GM19324 (cell line): ENCODE measurements around the gene GEMIN4.
"Not testable (repeated sequence)": the region's sequence is repeated elsewhere in the genome, so short reads cannot be mapped to it uniquely, and the experiment has no call there.

Experiments used
- ATAC-seq: cut with Tn5 transposase; IDR thresholded peaks from one replicate; pipeline ENCODE4 v1.9.1; 2021; ENCODE audit warnings: mild to moderate bottlenecking, moderate library complexity; ENCODE audit not compliant: unreplicated experiment, low FRiP score

The GEMIN4 gene

DNA sequence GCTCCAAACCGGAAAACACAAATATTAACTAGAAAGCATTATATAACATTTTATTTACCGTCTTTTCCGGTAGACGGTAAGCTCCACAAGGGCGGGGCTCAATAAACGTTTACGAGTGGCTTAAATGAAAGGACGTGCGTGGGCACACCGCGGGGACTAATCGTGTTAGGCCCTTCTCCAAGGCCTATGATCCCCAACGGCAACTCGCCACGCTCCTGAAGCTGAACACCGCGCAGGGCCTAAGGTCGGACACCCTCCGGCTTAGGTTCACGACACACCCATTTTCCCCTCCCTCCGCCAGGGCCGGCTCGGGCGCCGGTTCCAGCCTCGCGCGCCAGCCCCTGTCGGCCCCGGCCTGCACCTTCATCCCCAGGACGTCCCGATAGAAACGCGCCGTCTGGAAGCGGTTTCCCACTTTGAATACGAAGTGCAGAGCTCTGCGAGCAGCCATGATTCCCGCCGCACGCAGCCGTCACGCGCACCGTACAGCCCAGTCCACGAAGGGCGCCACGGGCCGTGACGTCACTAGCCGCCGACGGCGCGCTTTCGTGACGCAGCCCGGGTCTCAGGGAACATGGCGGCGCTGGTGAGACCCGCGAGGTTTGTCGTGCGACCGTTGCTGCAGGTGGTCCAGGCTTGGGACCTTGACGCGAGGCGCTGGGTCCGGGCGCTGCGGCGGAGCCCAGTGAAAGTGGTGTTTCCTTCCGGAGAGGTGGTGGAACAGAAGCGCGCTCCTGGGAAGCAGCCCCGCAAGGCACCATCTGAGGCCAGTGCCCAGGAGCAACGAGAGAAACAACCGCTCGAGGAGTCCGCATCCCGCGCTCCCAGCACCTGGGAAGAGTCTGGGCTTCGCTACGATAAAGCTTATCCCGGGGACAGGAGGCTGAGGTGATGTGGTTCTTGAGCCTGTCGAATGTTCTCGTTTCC, 30.0 kb upstream of the GEMIN4 start, which contains the start of the genes GLOD4 and MRM3:
Gene GLOD4, minus strand, starts transcription at position 476 of the 927 bp plus-strand sequence. Its CDS starts 25 bp downstream, at position 451.
Gene MRM3, plus strand, starts transcription at position 549 of the 927 bp plus-strand sequence. Its CDS starts 26 bp downstream, at position 575.
- ATAC-seq, result peak; percentile 93

DNA sequence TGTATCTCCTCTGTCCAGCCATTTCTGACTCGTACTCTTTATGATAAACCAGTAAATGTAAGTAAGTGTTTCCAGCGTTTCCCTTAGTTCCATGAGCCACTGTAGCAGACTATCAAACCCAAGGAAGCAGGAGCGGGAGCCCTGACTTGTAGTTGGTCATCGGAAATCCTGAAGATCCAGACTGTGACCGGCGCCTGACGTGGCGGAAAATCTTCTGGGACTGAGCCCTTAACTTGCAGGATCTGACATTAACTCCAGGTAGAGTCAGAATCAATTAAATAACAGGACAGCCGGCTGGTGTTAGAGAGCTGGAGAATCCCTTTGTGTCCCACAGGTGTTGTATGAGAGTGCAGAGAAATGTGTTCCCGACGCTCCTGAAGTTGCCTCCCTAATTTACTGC, 26.0 kb upstream of the GEMIN4 start:
- ATAC-seq, result no peak

DNA sequence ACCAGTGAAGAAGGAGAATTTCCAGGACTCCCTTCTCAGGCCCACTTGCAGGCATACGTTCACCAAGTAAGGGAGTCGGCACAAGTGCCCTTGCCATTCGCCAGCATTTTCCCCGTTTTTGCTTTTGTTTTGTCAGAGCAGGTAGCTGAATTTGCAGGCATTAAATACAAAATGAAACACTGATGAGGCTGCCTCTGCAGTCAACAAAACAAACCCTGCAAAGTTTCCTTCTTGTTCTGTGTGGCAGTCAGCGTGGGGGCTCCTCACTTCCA, 22.2 kb upstream of the GEMIN4 start:
- no peak for ATAC-seq

DNA sequence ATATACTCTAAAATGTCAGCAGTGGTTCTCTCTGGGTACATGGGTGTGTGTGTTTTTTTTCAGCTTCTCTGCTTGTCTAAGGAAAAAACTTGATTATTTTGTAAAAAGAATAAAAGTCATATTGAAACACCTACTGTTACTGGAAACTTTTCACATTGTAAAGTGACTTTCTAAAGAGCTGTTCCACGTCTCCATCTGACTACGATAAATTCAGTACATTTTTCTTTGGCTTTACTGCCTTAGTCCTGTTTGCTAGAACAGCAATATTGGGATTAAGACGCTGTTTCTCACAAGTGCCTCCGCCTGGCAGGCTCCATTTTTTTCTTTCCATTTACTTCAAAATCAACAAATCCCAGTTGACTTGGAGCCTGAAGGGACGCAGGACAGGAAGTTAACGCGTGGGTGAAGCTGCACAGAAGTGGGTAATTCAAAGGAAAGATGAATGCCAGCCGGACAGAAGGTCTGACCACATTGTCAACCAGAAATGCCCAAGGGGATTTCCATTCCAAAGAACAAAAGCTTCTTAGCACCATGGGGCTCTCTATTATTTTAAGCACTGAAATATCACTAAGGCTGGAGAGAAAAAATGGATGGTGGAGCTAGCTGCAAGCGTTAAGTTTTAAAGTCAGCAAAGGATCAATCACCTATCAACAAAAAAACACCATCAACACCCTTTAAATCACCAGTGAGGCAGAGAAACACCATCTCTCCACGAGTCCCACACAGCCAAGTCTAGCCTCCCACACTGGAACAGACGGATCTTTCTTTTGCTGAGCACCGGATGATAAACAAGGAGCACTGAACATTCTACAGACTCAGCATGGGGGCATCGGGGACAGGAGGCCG, 21.6 kb upstream of the GEMIN4 start:
- ATAC-seq, result no peak

DNA sequence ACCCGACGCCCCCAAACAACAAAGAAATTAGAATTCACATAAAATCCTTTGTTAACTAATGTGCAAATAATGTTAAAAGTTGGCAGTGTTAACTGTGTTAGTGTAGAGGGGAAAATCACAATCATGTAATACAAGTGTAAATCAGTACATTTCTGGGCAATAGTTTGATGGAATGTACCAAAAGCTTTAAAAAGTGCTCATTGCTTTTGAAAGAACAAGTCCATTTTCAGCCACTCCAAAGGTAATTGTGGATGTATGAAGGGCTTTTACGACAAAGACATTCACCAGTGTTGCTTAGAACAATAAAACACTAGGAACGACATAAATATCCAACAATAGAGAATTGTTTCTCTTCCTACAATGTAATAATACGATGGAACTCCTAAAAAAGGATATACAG, 21.0 kb upstream of the GEMIN4 start:
- ATAC-seq, result no peak

DNA sequence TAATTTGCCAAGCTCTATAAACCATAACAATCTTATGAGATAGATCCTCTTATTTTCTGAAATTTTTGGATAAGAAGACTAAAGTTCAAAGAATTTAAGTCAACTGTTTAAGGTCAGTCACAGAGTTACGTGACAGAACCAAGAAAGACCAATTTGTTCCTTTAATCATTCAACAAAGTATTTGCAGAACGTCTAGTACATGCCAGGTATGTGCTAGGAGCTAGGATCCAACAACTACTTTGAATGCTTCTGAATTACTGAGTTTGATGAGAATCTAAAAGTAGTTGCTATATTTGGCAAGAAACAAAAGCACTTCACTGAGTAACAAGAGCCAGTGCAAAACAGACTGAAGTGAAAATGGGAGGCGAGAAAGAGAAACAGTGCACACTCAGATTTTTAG, 15.0 kb upstream of the GEMIN4 start:
- no peak for ATAC-seq

DNA sequence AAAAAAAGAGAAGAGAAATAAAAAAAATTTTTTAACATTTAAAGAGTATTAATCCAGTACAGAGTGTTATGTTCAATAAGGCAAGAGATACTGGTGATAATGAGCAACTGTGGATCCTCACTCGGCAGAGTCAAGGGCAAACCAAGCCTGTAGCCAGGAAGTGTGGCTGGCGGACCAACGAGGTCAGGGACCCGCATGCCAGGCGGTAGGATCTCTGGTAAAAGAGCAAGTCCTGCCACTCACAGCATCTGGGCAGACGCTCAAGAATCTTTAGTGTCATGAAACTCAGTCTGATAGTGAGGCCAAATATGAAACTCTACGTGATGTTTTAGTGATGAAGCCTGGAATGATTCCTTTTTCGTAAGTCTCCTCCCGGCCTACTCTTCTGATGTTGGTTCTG, 8.3 kb upstream of the GEMIN4 start:
- ATAC-seq, result no peak

DNA sequence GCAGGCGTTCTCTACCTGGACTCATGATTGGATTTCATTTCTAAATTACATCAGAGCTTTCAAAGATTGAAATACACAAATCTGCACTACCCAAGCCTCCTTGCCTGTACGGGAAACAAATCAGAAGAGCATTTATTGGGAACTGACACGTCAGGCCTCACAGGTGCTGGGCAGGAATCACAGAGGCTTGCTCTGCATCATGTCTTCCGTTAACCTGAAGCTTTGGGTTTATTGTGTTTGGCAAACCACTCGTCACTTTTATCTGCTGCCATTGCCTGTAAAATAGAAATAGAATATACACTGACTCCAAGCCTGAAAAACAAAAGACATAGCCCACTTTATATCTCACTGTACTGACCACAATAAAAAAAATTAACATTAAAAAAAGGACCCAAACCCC, 7.9 kb upstream of the GEMIN4 start:
- no peak for ATAC-seq

DNA sequence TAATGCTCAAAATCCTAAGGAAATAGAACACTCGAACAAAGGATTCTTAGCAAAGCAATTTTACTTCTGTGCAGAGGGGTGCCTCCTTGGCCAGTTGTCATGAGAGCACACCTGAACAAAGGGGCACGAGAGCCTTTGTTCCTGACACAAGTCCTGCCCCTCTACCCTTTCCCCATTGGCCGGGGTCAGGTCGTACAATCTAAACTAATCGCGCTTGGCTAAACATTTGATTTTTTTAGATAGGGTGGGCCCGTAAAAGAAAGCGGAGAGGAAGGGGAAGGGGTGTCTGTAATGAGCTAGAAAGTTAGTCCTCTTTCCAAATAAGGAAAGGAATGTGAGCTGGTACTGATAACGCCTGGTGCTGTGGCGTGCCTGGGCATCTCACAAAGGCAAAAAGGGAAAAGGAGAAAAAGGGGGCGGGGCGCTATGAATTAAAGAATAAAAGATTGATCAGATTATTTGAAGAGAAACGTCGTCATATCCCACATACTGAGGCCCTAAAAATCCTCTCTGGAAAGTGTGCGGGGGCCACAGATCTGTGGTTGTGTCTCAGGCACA, 4.0 kb upstream of the GEMIN4 start:
- ATAC-seq, result not testable (repeated sequence)

DNA sequence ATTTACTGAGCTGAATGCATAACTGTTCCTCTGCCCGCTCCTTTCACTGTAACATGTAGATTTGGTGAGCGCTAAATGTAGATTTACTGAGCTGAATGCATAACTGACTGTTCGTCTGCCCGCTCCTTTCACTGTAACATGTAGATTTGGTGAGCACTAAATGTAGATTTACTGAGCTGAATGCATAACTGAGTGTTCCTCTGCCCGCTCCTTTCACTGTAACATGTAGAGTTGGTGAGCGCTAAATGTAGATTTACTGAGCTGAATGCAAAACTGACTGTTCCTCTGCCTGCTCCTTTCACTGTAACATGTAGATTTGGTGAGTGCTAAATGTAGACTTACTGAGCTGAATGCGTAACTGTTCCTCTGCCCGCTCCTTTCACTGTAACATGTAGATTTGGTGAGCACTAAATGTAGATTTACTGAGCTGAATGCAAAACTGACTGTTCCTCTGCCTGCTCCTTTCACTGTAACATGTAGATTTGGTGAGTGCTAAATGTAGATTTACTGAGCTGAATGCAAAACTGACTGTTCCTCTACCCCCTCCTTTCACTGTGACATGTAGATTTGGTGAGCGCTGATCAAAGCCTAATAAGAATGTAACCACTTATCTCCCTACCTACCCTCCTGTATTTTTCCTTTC, 3.4 kb upstream of the GEMIN4 start:
- ATAC-seq, result not testable (repeated sequence)

DNA sequence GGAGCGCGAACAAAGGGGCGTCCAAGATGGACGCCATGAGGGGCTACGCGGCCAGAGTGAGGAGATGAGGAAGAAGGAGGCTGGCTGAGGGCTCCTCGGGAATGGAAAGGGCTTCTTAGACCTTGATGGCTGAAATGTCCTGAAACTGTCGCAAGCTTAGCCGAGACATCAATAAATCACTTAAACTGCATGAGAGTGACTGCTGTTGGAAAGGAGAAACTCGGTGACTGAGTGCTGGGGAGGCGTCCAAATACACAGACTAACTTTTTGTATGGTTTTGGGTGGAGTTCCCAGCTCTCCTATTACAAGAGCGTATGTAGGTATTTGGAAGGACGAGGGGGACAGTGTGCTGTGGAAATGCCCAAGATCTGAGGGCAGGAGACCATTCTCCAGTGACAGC, 1.4 kb upstream of the GEMIN4 start:
- ATAC-seq, result no peak

DNA sequence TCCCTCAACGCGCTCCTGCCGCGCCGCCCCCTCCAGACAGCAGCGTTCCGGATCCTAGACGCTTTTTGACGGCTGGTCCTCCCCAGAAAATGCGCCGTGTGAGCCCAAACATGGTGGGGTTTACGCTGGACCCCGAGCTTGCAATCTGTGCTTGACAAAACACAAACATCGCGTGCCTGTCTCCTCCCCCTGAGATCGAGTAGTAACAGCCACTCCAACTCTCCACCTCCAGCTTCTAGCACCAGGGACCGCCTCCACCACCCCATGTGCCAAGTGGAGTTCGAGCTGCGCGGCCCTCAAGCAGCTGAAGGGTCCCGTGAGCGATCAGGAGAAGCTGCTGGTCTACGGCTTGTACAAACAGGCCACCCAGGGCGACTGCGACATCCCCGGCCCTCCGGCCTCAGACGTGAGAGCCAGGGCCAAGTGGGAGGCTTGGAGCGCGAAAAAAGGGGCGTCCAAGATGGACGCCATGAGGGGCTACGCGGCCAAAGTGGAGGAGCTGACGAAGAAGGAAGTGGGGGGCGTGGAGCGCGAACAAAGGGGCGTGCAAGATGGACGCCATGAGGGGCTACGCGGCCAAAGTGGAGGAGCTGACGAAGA, 656 bp upstream of the GEMIN4 start:
- ATAC-seq, result no peak

DNA sequence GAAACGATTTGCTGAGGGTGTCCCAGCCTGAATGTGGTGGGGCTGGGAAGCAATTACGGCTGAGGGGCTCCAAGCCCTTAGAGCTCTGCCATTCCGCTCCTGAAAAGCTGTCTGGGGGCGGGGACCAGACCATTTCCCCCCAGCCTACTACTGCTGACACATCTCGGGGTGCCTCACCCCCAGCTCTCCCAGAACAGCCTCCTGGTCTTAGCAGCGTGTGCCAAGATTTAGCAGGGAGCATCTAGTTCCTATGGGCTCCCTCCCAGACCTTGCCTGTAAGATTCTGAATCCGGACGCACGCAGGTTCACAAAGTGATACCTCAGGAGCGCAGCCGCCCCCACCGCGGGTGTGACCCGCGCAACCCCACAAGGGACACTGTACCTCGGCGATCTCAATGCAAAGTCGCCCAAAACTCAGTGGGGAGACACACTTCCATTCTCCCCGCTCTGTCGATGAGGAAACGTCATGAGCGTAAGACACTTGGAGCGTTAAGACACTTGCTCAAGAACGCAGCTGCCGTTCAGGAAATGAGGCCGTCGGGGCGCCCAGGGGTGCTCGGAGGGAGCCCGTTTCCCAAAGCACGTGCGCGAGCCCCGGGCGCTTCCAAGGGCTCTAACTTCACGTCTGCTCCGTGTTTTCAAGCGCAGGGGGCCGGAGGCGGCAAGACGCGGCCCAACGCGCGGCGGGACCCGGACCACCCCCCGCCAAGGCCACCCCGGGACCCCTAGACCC, 629 bp downstream of the GEMIN4 start:
- peak; percentile 36 for ATAC-seq

DNA sequence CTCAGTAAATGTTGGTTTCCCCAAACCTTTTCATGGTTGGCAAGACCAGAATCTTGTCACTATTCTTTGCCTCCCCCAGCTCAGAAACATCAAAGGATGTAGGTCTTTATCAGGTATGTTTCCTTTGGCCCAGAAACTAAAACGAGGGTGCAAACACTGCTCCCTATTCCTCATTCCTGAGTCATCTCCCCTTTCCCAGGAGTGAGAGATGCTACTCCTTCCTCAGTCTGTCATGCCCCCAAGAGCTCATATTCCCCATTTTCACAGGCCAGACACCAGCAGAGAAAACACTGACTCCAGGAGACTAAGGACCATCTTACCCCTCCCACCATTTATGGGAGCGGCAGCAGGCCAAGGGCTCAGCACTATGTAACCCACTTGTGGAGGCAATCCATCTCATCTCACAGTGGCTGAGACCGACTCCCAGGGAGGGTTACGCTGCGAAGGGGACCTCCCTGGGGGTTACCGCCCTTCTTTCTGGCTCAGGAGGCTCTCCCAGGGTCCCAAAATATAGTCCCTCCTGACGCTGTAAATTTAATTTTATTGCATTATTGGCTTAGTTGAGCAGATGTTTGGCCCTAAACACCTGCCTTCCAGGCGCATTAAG, 1.5 kb downstream of the GEMIN4 start:
- no peak for ATAC-seq

DNA sequence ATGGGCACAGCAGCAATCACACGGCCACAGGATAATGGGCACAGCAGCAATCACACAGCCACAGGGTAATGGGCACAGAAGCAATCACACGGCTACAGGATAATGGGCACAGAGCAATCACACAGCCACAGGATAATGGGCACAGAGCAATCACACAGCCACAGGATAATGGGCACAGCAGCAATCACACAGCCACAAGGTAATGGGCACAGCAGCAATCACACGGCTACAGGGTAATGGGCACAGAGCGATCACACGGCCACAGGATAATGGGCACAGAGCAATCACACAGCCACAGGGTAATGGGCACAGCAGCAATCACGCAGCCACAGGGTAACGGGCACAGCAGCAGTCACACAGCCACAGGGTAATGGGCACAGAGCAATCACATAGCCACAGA, 2.7 kb downstream of the GEMIN4 start:
- not testable (repeated sequence) for ATAC-seq

DNA sequence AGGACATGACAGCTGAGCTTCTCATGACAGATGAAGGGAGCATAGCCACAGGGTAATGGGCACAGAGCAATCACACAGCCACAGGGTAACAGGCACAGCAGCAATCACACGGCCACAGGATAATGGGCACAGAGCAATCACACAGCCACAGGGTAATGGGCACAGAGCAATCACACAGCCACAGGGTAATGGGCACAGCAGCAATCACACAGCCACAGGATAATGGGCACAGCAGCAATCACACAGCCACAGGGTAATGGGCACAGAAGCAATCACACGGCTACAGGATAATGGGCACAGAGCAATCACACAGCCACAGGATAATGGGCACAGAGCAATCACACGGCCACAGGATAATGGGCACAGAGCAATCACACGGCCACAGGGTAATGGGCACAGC, 3.5 kb downstream of the GEMIN4 start:
- not testable (repeated sequence) for ATAC-seq

DNA sequence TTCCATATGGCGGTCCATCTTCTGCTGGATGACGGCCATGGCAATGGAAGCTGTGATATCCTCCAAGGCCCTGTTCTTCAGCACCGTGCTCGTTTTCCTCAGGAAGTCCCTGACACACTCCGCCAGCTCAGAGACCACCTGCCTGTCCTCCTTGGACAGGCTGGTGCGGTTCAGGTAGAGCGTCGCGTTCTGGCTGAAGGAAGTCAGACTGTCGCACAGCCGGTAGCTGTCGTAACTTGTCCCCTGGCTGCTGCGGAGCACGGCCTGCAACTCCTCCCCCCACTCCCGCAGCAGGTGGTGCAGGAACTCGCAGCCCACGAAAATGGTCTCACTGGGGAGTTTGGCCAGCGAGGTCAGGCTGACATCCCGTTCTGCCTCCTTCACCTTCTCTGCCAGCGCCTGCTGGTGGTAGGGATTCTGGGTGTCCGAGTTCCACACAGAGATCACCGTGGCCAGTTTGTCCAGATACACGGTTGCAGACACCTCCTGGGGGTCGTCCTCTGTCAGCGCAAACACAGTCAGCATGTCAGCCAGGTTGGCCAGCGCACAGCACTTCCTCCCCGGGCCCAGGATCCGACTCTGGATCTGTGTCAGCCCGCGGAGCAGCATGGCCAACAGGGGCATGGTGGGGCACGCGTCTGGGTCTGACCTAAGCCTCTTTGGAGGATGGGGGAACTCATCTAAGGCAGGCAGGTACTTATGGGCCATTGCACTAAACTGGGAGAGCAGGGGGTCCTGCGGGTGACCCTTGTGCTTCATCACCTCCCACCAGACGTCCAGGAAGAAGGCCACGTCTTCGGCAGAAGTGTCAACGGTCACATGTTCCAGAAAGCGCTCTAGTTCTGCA, 5.1 kb downstream of the GEMIN4 start:
- ATAC-seq, result no peak

DNA sequence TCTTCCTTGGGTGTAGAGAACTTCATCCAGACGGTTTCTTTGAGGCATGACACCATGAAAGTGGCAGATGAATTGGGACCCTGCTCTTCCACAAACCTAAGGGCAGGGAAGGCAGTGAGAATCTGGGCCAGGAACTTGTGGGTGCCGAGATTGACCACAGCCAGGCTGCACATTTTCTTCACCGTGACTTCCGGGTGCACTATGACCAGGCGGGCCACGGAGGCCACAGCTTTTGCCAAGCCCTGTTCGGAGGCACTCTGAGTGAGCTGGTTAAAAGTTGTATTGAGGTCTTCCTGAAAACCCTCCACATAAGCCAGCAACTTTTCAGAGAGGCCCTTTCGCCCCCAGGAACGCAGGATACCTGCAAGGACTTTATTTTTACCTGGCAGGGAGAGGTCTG, 5.9 kb downstream of the GEMIN4 start:
- no peak for ATAC-seq
